HEK293 (cell line): Measurements from ENCODE around the gene PDCD1LG2.

Source experiments
- CTCF ChIA-PET: fragments of 350-600 bp; formaldehyde crosslinking; extraction: SDS; loops from one replicate; lab custom pipeline; 2021; ENCODE audit warnings: antibody characterized with exemption; lab: Yijun Ruan, JAX
- POLR2A ChIA-PET: fragments of 300-600 bp; formaldehyde crosslinking; extraction: SDS; loops from one replicate; lab custom pipeline; 2020; ENCODE audit warnings: antibody characterized with exemption, inconsistent platforms; lab: Yijun Ruan, JAX
- H3K27ac ChIP-seq: fragments of 200-500 bp; sonication (Bioruptor generic); 2 replicates; pipeline ENCODE4 v1.5.1; 2014; ENCODE audit warnings: low read depth, low read length, control low read depth, inconsistent platforms; ENCODE audit errors: extremely low read depth
- H3K36me3 ChIP-seq, 2 experiments: fragments of 200-500 bp in 1 of 2; sonication (Bioruptor generic) in 1 of 2; 1 replicate in 1 of 2; 2 replicates in 1 of 2; pipeline ENCODE4 v1.5.1; 2014 to 2017; ENCODE audit warnings: inconsistent platforms in 2 of 2, low read length in 2 of 2; ENCODE audit not compliant: control insufficient read depth in 2 of 2, insufficient read depth in 1 of 2
- H3K4me1 ChIP-seq: fragments of 200-500 bp; sonication (Bioruptor generic); 2 replicates; pipeline ENCODE4 v1.5.1; 2014; ENCODE audit warnings: mild to moderate bottlenecking, low read length, inconsistent platforms; ENCODE audit not compliant: control insufficient read depth, insufficient read depth
- H3K4me3 ChIP-seq: 2 replicates; pipeline ENCODE4 v1.5.1; 2011; ENCODE audit warnings: low read depth, mild to moderate bottlenecking, control low read depth, low read length, moderate library complexity
- H3K9me3 ChIP-seq: fragments of 200-500 bp; sonication (Bioruptor generic); 2 replicates; pipeline ENCODE4 v1.5.1; 2014; ENCODE audit warnings: low read depth, low read length, inconsistent platforms; ENCODE audit not compliant: control insufficient read depth, insufficient read depth
- ELK4 ChIP-seq: IDR thresholded peaks from 2 replicates; pipeline ENCODE4 v1.6.1; 2011; ENCODE audit warnings: mild to moderate bottlenecking, low read depth, low read length, borderline replicate concordance
- HOXA7 ChIP-seq: sonication (generic); formaldehyde crosslinking; IDR thresholded peaks from 2 replicates; pipeline ENCODE4 v1.8.1; 2022; ENCODE audit warnings: missing genetic modification reagents, borderline replicate concordance
- KLF8 ChIP-seq: fragments of 450-650 bp; formaldehyde crosslinking; IDR thresholded peaks from 2 replicates; pipeline ENCODE4 v1.5.1; 2016; ENCODE audit warnings: missing biosample characterization, missing genetic modification characterization
- KLF9 ChIP-seq: fragments of 450-650 bp; formaldehyde crosslinking; IDR thresholded peaks from 2 replicates; pipeline ENCODE4 v1.5.1; 2016; ENCODE audit warnings: missing biosample characterization, missing genetic modification characterization, low read depth
- MZF1 ChIP-seq: fragments of 450-650 bp; formaldehyde crosslinking; IDR thresholded peaks from 2 replicates; pipeline ENCODE4 v1.5.1; 2017; ENCODE audit warnings: missing biosample characterization, missing genetic modification characterization, borderline replicate concordance
- PRDM6 ChIP-seq: fragments of 450-650 bp; formaldehyde crosslinking; IDR thresholded peaks from 2 replicates; pipeline ENCODE4 v1.5.1; 2017; ENCODE audit warnings: missing biosample characterization, missing genetic modification characterization
- RBAK ChIP-seq: fragments of 450-650 bp; formaldehyde crosslinking; IDR thresholded peaks from 2 replicates; pipeline ENCODE4 v1.5.1; 2016; ENCODE audit warnings: missing biosample characterization, missing genetic modification characterization
- SCRT2 ChIP-seq: fragments of 450-650 bp; formaldehyde crosslinking; IDR thresholded peaks from 2 replicates; pipeline ENCODE4 v1.5.1; 2016; ENCODE audit warnings: missing biosample characterization, missing genetic modification characterization
- ZEB2 ChIP-seq: fragments of 450-650 bp; formaldehyde crosslinking; IDR thresholded peaks from 2 replicates; pipeline ENCODE4 v1.5.1; 2016; ENCODE audit warnings: missing biosample characterization, missing genetic modification characterization
- ZFP41 ChIP-seq: fragments of 450-650 bp; formaldehyde crosslinking; IDR thresholded peaks from 2 replicates; pipeline ENCODE4 v1.5.1; 2016; ENCODE audit warnings: missing biosample characterization, missing genetic modification characterization, borderline replicate concordance
- ZIC2 ChIP-seq: fragments of 450-650 bp; formaldehyde crosslinking; IDR thresholded peaks from 2 replicates; pipeline ENCODE4 v1.5.1; 2016; ENCODE audit warnings: missing biosample characterization, missing genetic modification characterization
- ZNF112 ChIP-seq: fragments of 450-650 bp; formaldehyde crosslinking; IDR thresholded peaks from 2 replicates; pipeline ENCODE4 v1.5.0; 2017; ENCODE audit warnings: missing biosample characterization, missing genetic modification characterization
- ZNF155 ChIP-seq: fragments of 450-650 bp; formaldehyde crosslinking; IDR thresholded peaks from 2 replicates; pipeline ENCODE4 v1.5.1; 2016; ENCODE audit warnings: missing biosample characterization, missing genetic modification characterization
- ZNF202 ChIP-seq: fragments of 450-650 bp; formaldehyde crosslinking; IDR thresholded peaks from 2 replicates; pipeline ENCODE4 v1.5.1; 2016; ENCODE audit warnings: missing biosample characterization, missing genetic modification characterization, borderline replicate concordance
- ZNF239 ChIP-seq: fragments of 450-650 bp; formaldehyde crosslinking; IDR thresholded peaks from 2 replicates; pipeline ENCODE4 v1.5.1; 2016; ENCODE audit warnings: missing biosample characterization, missing genetic modification characterization
- ZNF280C ChIP-seq: fragments of 450-650 bp; formaldehyde crosslinking; IDR thresholded peaks from 2 replicates; pipeline ENCODE4 v1.5.1; 2016; ENCODE audit warnings: missing biosample characterization, missing genetic modification characterization
- ZNF350 ChIP-seq: fragments of 450-650 bp; formaldehyde crosslinking; IDR thresholded peaks from 2 replicates; pipeline ENCODE4 v1.5.0; 2017; ENCODE audit warnings: missing biosample characterization, mild to moderate bottlenecking, missing genetic modification characterization
- ZNF433 ChIP-seq: fragments of 450-650 bp; formaldehyde crosslinking; IDR thresholded peaks from 2 replicates; pipeline ENCODE4 v1.5.1; 2016; ENCODE audit warnings: missing biosample characterization, missing genetic modification characterization, low read depth
- ZNF488 ChIP-seq: fragments of 450-650 bp; formaldehyde crosslinking; IDR thresholded peaks from 2 replicates; pipeline ENCODE4 v1.5.1; 2016; ENCODE audit warnings: missing biosample characterization, missing genetic modification characterization
- ZNF501 ChIP-seq: fragments of 450-650 bp; formaldehyde crosslinking; IDR thresholded peaks from 2 replicates; pipeline ENCODE4 v1.5.1; 2016; ENCODE audit warnings: missing biosample characterization, missing genetic modification characterization
- ZNF514 ChIP-seq: fragments of 450-650 bp; formaldehyde crosslinking; IDR thresholded peaks from 2 replicates; pipeline ENCODE4 v1.5.1; 2016; ENCODE audit warnings: missing biosample characterization, missing genetic modification characterization
- ZNF585B ChIP-seq: fragments of 450-650 bp; formaldehyde crosslinking; IDR thresholded peaks from 2 replicates; pipeline ENCODE4 v1.5.1; 2016; ENCODE audit warnings: missing biosample characterization, missing genetic modification characterization
- ZNF624 ChIP-seq: fragments of 450-650 bp; formaldehyde crosslinking; IDR thresholded peaks from 2 replicates; pipeline ENCODE4 v1.5.1; 2017; ENCODE audit warnings: missing biosample characterization, missing genetic modification characterization
- ZNF639 ChIP-seq: fragments of 450-650 bp; formaldehyde crosslinking; IDR thresholded peaks from 2 replicates; pipeline ENCODE4 v1.5.1; 2016; ENCODE audit warnings: missing biosample characterization, missing genetic modification characterization
- ZNF664 ChIP-seq: fragments of 450-650 bp; formaldehyde crosslinking; IDR thresholded peaks from 2 replicates; pipeline ENCODE4 v1.5.1; 2016; ENCODE audit warnings: missing biosample characterization, missing genetic modification characterization
- ZNF670 ChIP-seq: fragments of 450-650 bp; formaldehyde crosslinking; IDR thresholded peaks from 2 replicates; pipeline ENCODE4 v1.5.1; 2016; ENCODE audit warnings: missing biosample characterization, missing genetic modification characterization, low read depth
- ZNF677 ChIP-seq: fragments of 450-650 bp; IDR thresholded peaks from 2 replicates; pipeline ENCODE4 v1.5.0; 2018; ENCODE audit warnings: missing biosample characterization, mild to moderate bottlenecking, missing genetic modification characterization, moderate library complexity
- ZXDB ChIP-seq: fragments of 450-650 bp; formaldehyde crosslinking; IDR thresholded peaks from 2 replicates; pipeline ENCODE4 v1.5.1; 2016; ENCODE audit warnings: missing biosample characterization, missing genetic modification characterization

The PDCD1LG2 gene

GRCh38 chr9:5551368-5552150 lies 41.2 kb downstream of the PDCD1LG2 start:
- no peaks in the 10 kb centered on the region for H3K4me1 ChIP-seq
- H3K27ac ChIP-seq: no peak overlapping the region
- ChIA-PET POLR2A (no interaction called here), CTCF (interaction anchor here (0.6 kb wide), 1 partner anchor 39 kb away, joined by 3 read pairs; no protein-coding TSS in a partner anchor)
- H3K36me3 ChIP-seq: no peaks in the 10 kb centered on the region
- no peak for TF ChIP-seq KLF9
- no peak for TF ChIP-seq PRDM6
- no peak for TF ChIP-seq ZNF677 (tag by site-specific recombination)
- no peak for TF ChIP-seq SCRT2
- TF ChIP-seq ZNF624 (tag by site-specific recombination): no peak
- no peak for TF ChIP-seq HOXA7 (CRISPR knock-in tag)
- no peak for TF ChIP-seq KLF8 (tag by site-specific recombination)
- no peak for TF ChIP-seq ZNF488 (tag by site-specific recombination)
- TF ChIP-seq ZNF664: no peak
- TF ChIP-seq ZNF639 (tag by site-specific recombination): no peak
- TF ChIP-seq ZNF112 (tag by site-specific recombination): no peak
- TF ChIP-seq ZEB2 (tag by site-specific recombination): no peak
- TF ChIP-seq ZNF202 (tag by site-specific recombination): no peak
- TF ChIP-seq ZNF280C (tag by site-specific recombination): no peak
- TF ChIP-seq ZNF670 (tag by site-specific recombination): no peak
- TF ChIP-seq ZNF350 (tag by site-specific recombination): no peak
- TF ChIP-seq ZNF501 (tag by site-specific recombination): no peak
- no peak for TF ChIP-seq MZF1 (tag by site-specific recombination)
- no peaks in the 10 kb centered on the region for H3K9me3 ChIP-seq
- H3K4me3 ChIP-seq: no peak overlapping the region

- no peak overlapping the region for H3K27ac ChIP-seq
- ChIA-PET POLR2A (no interaction called here), CTCF (no interaction called here)
- no peaks in the 10 kb centered on the region for H3K9me3 ChIP-seq
- no peaks in the 10 kb centered on the region for H3K36me3 ChIP-seq
- H3K4me3 ChIP-seq: no peak overlapping the region
- H3K4me1 ChIP-seq: no peaks in the 10 kb centered on the region
- TF ChIP-seq ZNF514 (no peak), ZXDB (tag by site-specific recombination) (no peak), ZNF433 (tag by site-specific recombination) (no peak), ZNF155 (no peak), ZNF488 (tag by site-specific recombination) (no peak), ZNF239 (tag by site-specific recombination) (no peak), ZNF585B (tag by site-specific recombination) (no peak), ZIC2 (tag by site-specific recombination) (no peak), RBAK (no peak), ZFP41 (tag by site-specific recombination) (no peak), ELK4 (no peak), KLF9 (no peak), ZNF664 (no peak)
Observed at GRCh38 chr9:5552301-5552700, 42.0 kb downstream of the PDCD1LG2 start.
